TTC549 (cell line): ENCODE measurements around the gene NTSR1.

Source experiments
- FAIRE-seq: peaks from 2 replicates; lab custom pipeline; 2012; peaks lifted over from hg19 to GRCh38; lab: Jason Lieb, UNC

The NTSR1 gene

GRCh38 chr20:62805155-62805710 is 96.6 kb downstream of the NTSR1 start:
- no peak for FAIRE-seq

- no peak for FAIRE-seq
Measured at GRCh38 chr20:62805711-62806382, 97.2 kb downstream of the NTSR1 start.

GRCh38 chr20:62806383-62807050 is 97.9 kb downstream of the NTSR1 start:
- FAIRE-seq: no peak

- FAIRE-seq: no peak
Measured at GRCh38 chr20:62807444-62808210, 99.0 kb downstream of the NTSR1 start.

GRCh38 chr20:62808211-62808865 is 99.7 kb downstream of the NTSR1 start:
- no peak for FAIRE-seq

- FAIRE-seq: no peak
Measured at GRCh38 chr20:62809530-62810428, 101.1 kb downstream of the NTSR1 start.

- FAIRE-seq: no peak
Measured at GRCh38 chr20:62811320-62811719, 102.7 kb downstream of the NTSR1 start.

- no peak for FAIRE-seq
Measured at GRCh38 chr20:62811720-62812119, 103.1 kb downstream of the NTSR1 start.
